A549 (cell line): Measurements from ENCODE around the gene RAD51B.

Source experiments
- CEBPB ChIP-seq, 2 experiments: fragments of >200 bp in 1 of 2; sonication (Bioruptor Twin) in 1 of 2; formaldehyde crosslinking in 1 of 2; IDR thresholded peaks; 2 replicates each; pipeline ENCODE4 v1.6.1; 2012 to 2016
- EP300 ChIP-seq, 2 experiments: fragments of >200 bp; sonication (Bioruptor Twin); formaldehyde crosslinking; IDR thresholded peaks; 2 replicates in 1 of 2; 3 replicates in 1 of 2; pipeline ENCODE4 v1.6.1; 2016 to 2017
- HOXB13 ChIP-seq: fragments of 250-450 bp; sonication (Bioruptor Pico); IDR thresholded peaks from 2 replicates; pipeline ENCODE4 v1.5.0; 2020; ENCODE audit warnings: low read depth, mild to moderate bottlenecking, moderate library complexity
- JUNB ChIP-seq: fragments of >200 bp; sonication (Bioruptor Twin); formaldehyde crosslinking; IDR thresholded peaks from 2 replicates; pipeline ENCODE4 v1.6.1; 2016
- NFE2L2 ChIP-seq: fragments of 150-350 bp; conservative IDR thresholded peaks from 2 replicates; pipeline ENCODE4 v1.6.1; 2014; ENCODE audit warnings: low read length
- PHF8 ChIP-seq: fragments of 200-600 bp; sonication (generic); IDR thresholded peaks from 2 replicates; pipeline ENCODE4 v1.6.1; 2016; ENCODE audit warnings: low read depth, mild to moderate bottlenecking, antibody characterized with exemption, moderate library complexity, borderline replicate concordance
- POLR2A ChIP-seq: IDR thresholded peaks from 2 replicates; pipeline ENCODE4 v1.6.1; 2012; ENCODE audit warnings: mild to moderate bottlenecking, low read length
- POLR2AphosphoS2 ChIP-seq: conservative IDR thresholded peaks from 2 replicates; pipeline ENCODE4 v1.6.1; 2012; ENCODE audit warnings: low read length, improper control_type of control experiment, inconsistent platforms
- RFX5 ChIP-seq: fragments of 450-650 bp; IDR thresholded peaks from 2 replicates; pipeline ENCODE4 v1.7.1; 2014; ENCODE audit warnings: antibody characterized with exemption, mild to moderate bottlenecking, moderate library complexity
- TF ChIP-seq, protein P1 (sequence below): fragments of >200 bp; sonication (Bioruptor Twin); formaldehyde crosslinking; IDR thresholded peaks from 3 replicates; pipeline ENCODE4 v1.5.1; 2016
- TF ChIP-seq, protein P2 (sequence below): fragments of 200-600 bp; sonication (generic); IDR thresholded peaks from 2 replicates; pipeline ENCODE4 v1.6.1; 2016; ENCODE audit warnings: antibody characterized with exemption, mild to moderate bottlenecking, moderate library complexity
- TF ChIP-seq, protein P3 (sequence below): fragments of 150-350 bp; IDR thresholded peaks from 2 replicates; pipeline ENCODE4 v1.6.1; 2014; ENCODE audit warnings: low read depth, mild to moderate bottlenecking, low read length

DNA sequence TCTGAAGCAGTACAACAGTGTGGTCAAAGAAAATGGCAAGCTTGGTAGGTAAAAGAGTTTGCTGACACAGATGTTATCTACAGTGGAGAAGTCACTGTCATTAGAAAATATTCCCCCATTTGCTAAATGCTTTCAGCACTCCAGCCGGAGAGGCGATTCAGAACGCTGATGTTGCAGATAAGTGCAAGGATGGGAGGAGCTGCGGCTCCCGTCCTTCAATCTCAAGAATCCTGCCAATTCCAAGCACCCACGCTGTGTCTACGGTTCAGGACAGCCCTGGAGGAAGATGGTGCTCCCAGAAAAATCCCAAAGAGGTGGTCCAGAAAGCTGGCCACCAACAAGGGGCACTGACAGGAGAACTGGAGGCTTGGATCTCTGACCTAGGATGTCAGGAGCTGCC is 894.2 kb downstream of the RAD51B start:
- TF ChIP-seq, protein P1, sequence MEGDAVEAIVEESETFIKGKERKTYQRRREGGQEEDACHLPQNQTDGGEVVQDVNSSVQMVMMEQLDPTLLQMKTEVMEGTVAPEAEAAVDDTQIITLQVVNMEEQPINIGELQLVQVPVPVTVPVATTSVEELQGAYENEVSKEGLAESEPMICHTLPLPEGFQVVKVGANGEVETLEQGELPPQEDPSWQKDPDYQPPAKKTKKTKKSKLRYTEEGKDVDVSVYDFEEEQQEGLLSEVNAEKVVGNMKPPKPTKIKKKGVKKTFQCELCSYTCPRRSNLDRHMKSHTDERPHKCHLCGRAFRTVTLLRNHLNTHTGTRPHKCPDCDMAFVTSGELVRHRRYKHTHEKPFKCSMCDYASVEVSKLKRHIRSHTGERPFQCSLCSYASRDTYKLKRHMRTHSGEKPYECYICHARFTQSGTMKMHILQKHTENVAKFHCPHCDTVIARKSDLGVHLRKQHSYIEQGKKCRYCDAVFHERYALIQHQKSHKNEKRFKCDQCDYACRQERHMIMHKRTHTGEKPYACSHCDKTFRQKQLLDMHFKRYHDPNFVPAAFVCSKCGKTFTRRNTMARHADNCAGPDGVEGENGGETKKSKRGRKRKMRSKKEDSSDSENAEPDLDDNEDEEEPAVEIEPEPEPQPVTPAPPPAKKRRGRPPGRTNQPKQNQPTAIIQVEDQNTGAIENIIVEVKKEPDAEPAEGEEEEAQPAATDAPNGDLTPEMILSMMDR: no peak
- TF ChIP-seq, protein P2, sequence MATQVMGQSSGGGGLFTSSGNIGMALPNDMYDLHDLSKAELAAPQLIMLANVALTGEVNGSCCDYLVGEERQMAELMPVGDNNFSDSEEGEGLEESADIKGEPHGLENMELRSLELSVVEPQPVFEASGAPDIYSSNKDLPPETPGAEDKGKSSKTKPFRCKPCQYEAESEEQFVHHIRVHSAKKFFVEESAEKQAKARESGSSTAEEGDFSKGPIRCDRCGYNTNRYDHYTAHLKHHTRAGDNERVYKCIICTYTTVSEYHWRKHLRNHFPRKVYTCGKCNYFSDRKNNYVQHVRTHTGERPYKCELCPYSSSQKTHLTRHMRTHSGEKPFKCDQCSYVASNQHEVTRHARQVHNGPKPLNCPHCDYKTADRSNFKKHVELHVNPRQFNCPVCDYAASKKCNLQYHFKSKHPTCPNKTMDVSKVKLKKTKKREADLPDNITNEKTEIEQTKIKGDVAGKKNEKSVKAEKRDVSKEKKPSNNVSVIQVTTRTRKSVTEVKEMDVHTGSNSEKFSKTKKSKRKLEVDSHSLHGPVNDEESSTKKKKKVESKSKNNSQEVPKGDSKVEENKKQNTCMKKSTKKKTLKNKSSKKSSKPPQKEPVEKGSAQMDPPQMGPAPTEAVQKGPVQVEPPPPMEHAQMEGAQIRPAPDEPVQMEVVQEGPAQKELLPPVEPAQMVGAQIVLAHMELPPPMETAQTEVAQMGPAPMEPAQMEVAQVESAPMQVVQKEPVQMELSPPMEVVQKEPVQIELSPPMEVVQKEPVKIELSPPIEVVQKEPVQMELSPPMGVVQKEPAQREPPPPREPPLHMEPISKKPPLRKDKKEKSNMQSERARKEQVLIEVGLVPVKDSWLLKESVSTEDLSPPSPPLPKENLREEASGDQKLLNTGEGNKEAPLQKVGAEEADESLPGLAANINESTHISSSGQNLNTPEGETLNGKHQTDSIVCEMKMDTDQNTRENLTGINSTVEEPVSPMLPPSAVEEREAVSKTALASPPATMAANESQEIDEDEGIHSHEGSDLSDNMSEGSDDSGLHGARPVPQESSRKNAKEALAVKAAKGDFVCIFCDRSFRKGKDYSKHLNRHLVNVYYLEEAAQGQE: no peak
- TF ChIP-seq RFX5 (no peak), CEBPB (IDR thresholded peaks at IDR 0.05) (no peak), EP300 (IDR thresholded peaks at IDR 0.05) (no peak), HOXB13 (CRISPR knock-in tag) (no peak), JUNB (no peak), PHF8 (no peak), POLR2AphosphoS2 (no peak), NFE2L2 (no peak), POLR2A (no peak)
- TF ChIP-seq, protein P3, sequence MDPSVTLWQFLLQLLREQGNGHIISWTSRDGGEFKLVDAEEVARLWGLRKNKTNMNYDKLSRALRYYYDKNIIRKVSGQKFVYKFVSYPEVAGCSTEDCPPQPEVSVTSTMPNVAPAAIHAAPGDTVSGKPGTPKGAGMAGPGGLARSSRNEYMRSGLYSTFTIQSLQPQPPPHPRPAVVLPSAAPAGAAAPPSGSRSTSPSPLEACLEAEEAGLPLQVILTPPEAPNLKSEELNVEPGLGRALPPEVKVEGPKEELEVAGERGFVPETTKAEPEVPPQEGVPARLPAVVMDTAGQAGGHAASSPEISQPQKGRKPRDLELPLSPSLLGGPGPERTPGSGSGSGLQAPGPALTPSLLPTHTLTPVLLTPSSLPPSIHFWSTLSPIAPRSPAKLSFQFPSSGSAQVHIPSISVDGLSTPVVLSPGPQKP: no peak
